NCI-H146 (cell line): ENCODE data around the gene AGPAT3.
"Not testable (repeated sequence)": the region's sequence is repeated elsewhere in the genome, so short reads cannot be mapped to it uniquely, and the experiment has no call there.

Source experiments
- DNase-seq: peaks from one replicate; lab custom pipeline; 2025; lab: John Stamatoyannopoulos, UW

The AGPAT3 gene

GRCh38 chr21:43834146-43834905, 30.7 kb upstream of the AGPAT3 start:
- peak; percentile 24 for DNase-seq

GRCh38 chr21:43835050-43835449, 30.0 kb upstream of the AGPAT3 start:
- peak; percentile 80 for DNase-seq

GRCh38 chr21:43835861-43836260, 29.2 kb upstream of the AGPAT3 start:
- DNase-seq, result no peak

GRCh38 chr21:43836616-43837015, 28.4 kb upstream of the AGPAT3 start:
- DNase-seq, result no peak

- no peak for DNase-seq
Observed at GRCh38 chr21:43840259-43840658, 24.8 kb upstream of the AGPAT3 start.

- DNase-seq, result no peak
Observed at GRCh38 chr21:43842742-43843141, 22.3 kb upstream of the AGPAT3 start.

GRCh38 chr21:43844906-43845305, 20.1 kb upstream of the AGPAT3 start:
- DNase-seq, result not testable (repeated sequence)

GRCh38 chr21:43845386-43845785, 19.6 kb upstream of the AGPAT3 start:
- no peak for DNase-seq

GRCh38 chr21:43846430-43846829, 18.6 kb upstream of the AGPAT3 start:
- DNase-seq, result no peak

- no peak for DNase-seq
Observed at GRCh38 chr21:43847301-43847700, 17.7 kb upstream of the AGPAT3 start.

- no peak for DNase-seq
Observed at GRCh38 chr21:43848771-43849170, 16.3 kb upstream of the AGPAT3 start.

- DNase-seq, result no peak
Observed at GRCh38 chr21:43849532-43850299, 15.3 kb upstream of the AGPAT3 start.

- DNase-seq, result no peak
Observed at GRCh38 chr21:43850728-43851295, 14.2 kb upstream of the AGPAT3 start.

- peak; percentile 56 for DNase-seq
Observed at GRCh38 chr21:43851593-43851992, 13.4 kb upstream of the AGPAT3 start.

- no peak for DNase-seq
Observed at GRCh38 chr21:43853851-43854772, 10.9 kb upstream of the AGPAT3 start.

- DNase-seq, result no peak
Observed at GRCh38 chr21:43854773-43855633, 10.0 kb upstream of the AGPAT3 start.

GRCh38 chr21:43855955-43856354, 9.1 kb upstream of the AGPAT3 start:
- DNase-seq, result no peak

GRCh38 chr21:43858806-43859648, 6.0 kb upstream of the AGPAT3 start:
- DNase-seq, result no peak

- DNase-seq, result no peak
Observed at GRCh38 chr21:43859747-43860214, 5.2 kb upstream of the AGPAT3 start.

GRCh38 chr21:43861706-43862105, 3.3 kb upstream of the AGPAT3 start:
- peak; percentile 26 for DNase-seq
